HL-60 (cell line): Measurements from ENCODE around the gene SPAAR.
"Not testable (repeated sequence)": the region's sequence is repeated elsewhere in the genome, so short reads cannot be mapped to it uniquely, and the experiment has no call there.

Source experiments
- DNase-seq, 2 experiments: peaks; one replicate each; pipeline ENCODE4 v3.0.0-alpha.2; 2010 to 2020; ENCODE audit warnings: low read depth in 1 of 2, low spot score in 1 of 2
- H3K27ac ChIP-seq: fragments of 250-450 bp; sonication (Bioruptor Pico); replicated peaks from 2 replicates; pipeline ENCODE4 v1.5.1; 2020; ENCODE audit warnings: mild to moderate bottlenecking, moderate library complexity
- H3K27me3 ChIP-seq: fragments of 250-450 bp; sonication (Bioruptor Pico); 2 replicates; pipeline ENCODE4 v1.5.1; 2021; ENCODE audit warnings: mild to moderate bottlenecking, moderate library complexity; ENCODE audit not compliant: insufficient read depth, poor library complexity, severe bottlenecking
- H3K4me3 ChIP-seq: replicated peaks from 2 replicates; pipeline ENCODE4 v1.5.1; 2011; ENCODE audit warnings: mild to moderate bottlenecking, control low read depth, low read length; ENCODE audit not compliant: insufficient read depth
- CTCF ChIP-seq: IDR thresholded peaks from one replicate; pipeline ENCODE4 v1.5.1; 2011; ENCODE audit warnings: low read length, control low read depth, inconsistent platforms; ENCODE audit not compliant: insufficient read depth
- GABPA ChIP-seq: IDR thresholded peaks from 2 replicates; pipeline ENCODE4 v1.6.1; 2012; ENCODE audit warnings: low read depth
- POLR2AphosphoS5 ChIP-seq: IDR thresholded peaks from 2 replicates; pipeline ENCODE4 v1.6.1; 2012; ENCODE audit warnings: low read depth
- REST ChIP-seq: IDR thresholded peaks from 2 replicates; pipeline ENCODE4 v1.6.1; 2012; ENCODE audit warnings: low read depth; ENCODE audit not compliant: insufficient replicate concordance
- SPI1 ChIP-seq: IDR thresholded peaks from 2 replicates; pipeline ENCODE4 v1.6.1; 2012; ENCODE audit warnings: low read depth, mild to moderate bottlenecking, borderline replicate concordance

SPAAR gene

DNA sequence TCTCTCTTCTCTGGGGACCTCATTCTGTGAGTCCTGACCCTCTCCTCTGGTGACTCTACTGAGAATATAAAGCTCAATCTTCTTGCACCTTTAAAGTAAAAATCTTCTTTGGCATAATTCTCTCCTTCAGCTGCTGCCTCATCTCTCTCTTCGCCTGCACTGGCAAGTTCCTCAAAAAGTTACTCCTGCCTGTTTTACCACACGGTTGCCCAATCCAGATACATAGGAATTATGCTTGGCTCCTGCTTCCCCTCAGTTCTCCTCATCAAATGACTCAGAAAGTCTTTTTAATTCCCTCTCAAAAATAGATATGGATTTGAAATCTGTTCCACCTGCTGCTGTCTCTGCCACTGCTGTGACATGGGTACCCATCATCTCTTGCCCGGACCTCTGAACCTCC is 17.6 kb upstream of the SPAAR start:
- DNase-seq = peak in 1 of 2 experiments; percentile 52
- peaks cover 3% of the 10 kb centered on the region for H3K27me3 ChIP-seq
- no peak for TF ChIP-seq POLR2AphosphoS5
- peak; percentile 43; the same call in 1 of the 2 replicates for TF ChIP-seq SPI1
- H3K4me3 ChIP-seq = no peak overlapping the region
- no peak overlapping the region for H3K27ac ChIP-seq

DNA sequence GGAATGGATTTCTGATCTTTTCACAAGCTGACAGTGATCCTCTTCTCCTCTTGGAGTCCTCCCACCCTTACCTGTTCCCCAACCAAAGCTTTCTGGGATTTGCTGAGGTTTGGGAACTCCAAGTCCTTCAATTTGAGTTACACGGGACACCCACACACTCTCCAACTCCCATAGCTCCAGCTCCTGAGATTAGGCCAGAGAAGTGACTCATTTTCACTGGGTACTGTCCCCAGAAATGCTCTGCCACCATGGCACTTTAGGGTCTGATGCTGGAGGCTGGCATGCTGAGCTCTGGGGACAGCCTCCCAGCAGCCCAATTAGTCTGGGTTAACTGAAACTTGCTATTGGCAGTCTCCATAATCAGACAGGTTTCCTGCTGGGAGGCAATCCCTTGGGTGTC is 17.2 kb upstream of the SPAAR start:
- H3K27ac ChIP-seq = no peak overlapping the region
- TF ChIP-seq POLR2AphosphoS5 (no peak), SPI1 (no peak), REST (no peak), GABPA (no peak), CTCF (no peak)
- H3K4me3 ChIP-seq = no peak overlapping the region
- DNase-seq = no peak
- peaks cover 3% of the 10 kb centered on the region for H3K27me3 ChIP-seq

DNA sequence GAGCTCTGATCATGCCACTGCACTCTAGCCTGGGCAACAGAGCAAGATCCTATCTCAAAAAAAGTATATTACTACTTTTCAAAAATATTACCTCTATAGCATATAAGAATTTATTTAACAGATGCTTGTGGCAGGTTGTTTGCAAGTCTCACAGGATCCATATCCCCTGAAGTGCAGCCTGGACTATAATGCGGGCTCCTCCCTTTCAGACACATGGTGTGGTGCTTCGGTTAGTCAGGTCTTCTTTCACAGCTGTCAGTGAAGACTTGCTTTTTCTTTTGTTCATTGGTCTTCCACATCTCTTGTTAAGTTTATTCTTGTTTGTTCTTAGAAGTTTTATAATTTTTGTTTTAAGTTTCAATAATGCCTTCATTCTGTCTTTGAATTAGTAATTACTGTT is 12.7 kb upstream of the SPAAR start:
- no peak for TF ChIP-seq GABPA
- Histone ChIP-seq H3K27ac (no peak overlapping the region), H3K27me3 (peaks cover 12% of the 10 kb centered on the region), H3K4me3 (no peak overlapping the region)
- no peak for DNase-seq

DNA sequence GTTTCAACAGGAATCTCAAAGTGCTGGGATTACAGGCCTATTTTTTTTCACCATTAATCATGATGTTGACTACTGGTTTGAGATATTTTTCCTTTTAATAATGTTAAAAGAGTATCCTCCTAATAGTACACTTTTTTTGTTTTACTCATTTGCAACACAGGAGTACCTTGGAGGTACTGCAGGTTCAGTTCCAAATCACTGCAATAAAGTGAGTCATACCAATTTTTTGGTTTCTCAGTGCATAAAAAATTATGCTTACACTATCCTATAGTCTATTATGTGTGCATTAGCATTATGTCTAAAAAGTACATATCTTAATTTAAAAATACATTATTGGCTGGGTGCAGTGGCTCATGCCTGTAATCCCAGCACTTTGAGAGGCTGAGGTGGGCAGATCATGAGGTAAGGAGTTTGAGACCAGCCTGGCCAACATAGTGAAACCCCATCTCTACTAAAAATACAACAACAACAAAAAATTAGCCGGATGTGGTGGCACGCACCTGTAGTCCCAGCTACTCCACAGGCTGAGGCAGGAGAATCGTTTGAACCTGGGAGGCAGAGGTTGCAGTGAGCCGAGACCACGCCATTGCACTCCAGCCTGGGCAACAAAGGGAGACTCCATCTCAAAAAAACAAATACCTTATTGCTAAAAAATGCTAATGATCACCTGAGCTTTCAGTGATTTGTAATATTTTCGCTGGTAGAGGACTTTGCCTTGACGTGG is 11.8 kb upstream of the SPAAR start:
- H3K4me3 ChIP-seq, DNase-seq, H3K27ac ChIP-seq: not testable (repeated sequence)
- H3K27me3 ChIP-seq = peaks cover 12% of the 10 kb centered on the region

DNA sequence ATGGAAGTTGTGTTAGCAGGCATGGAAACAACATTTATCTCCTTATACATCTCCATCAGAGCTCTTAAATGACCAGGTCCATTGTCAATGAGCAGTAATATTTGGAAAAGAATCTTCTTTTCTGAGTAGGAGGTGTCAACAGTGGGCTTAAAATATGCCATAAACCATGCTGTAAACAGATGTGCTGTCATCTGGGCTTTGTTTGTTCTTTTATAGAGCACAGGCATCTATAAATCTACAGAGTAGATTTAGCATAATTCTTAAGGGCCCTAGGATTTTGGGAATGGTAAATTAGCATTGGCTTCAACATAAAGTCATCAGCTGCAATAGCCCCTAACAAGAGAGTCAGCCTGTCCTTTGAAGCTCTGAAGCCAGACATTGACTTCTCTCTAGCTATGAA is 11.0 kb upstream of the SPAAR start:
- TF ChIP-seq REST (no peak), POLR2AphosphoS5 (no peak), SPI1 (no peak), CTCF (no peak)
- Histone ChIP-seq H3K27ac (no peak overlapping the region), H3K27me3 (peaks cover 12% of the 10 kb centered on the region), H3K4me3 (no peak overlapping the region)
- no peak for DNase-seq
